Measurements from ENCODE around the gene ARHGEF7. TPM values are rescaled to one million over a fixed set of nuclear protein-coding genes. Genes with fewer than 3 reads are reported as not detected.

ARHGEF7 gene
- total and polyA plus RNA-seq, 2 experiments from 2014 or later = 30.1 to 46.8 TPM

DNA sequence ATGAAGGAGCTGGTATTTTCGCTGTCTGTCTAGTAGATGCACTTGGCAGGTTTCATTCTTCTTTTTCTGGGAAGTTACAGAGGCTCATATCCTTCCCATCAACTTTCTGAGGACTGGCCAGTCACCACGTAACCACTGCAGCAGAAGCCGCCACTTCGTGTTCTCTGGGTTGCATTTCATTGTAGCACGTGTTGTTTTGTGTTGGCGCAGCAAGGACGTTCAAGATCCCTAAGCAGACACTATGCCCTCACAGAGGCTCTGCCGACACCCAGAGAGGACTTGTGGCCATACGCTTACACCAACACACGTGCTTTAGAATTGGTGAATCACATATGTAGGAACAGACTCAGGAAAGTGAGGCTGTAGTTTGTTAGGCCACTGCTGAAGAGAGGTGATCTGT is 163.1 kb downstream of the ARHGEF7 start:
- no peaks in the 10 kb centered on the region for H3K79me2 ChIP-seq
- H2AFZ ChIP-seq = no peak overlapping the region
- H4K20me1 ChIP-seq (ENCODE audit: insufficient read depth, poor library complexity, severe bottlenecking) = no peaks in the 10 kb centered on the region
- no peaks in the 10 kb centered on the region for H3K9me2 ChIP-seq (replicated peaks; ENCODE audit: insufficient read depth)
- no peaks in the 10 kb centered on the region for H3K36me3 ChIP-seq (replicated peaks; ENCODE audit: insufficient read depth, low read depth)
- no peaks in the 10 kb centered on the region for H3K27me3 ChIP-seq
- H3K4me2 ChIP-seq = no peak overlapping the region
- no peak for DNase-seq (ENCODE audit: low spot score)
- TF ChIP-seq EZH2phosphoT487 (IDR thresholded peaks at IDR 0.05; ENCODE audit: low read depth, severe bottlenecking, unreplicated experiment) (no peak), EZH2 (IDR thresholded peaks at IDR 0.05; ENCODE audit: borderline replicate concordance) (no peak)
- TF ChIP-seq, protein P1, sequence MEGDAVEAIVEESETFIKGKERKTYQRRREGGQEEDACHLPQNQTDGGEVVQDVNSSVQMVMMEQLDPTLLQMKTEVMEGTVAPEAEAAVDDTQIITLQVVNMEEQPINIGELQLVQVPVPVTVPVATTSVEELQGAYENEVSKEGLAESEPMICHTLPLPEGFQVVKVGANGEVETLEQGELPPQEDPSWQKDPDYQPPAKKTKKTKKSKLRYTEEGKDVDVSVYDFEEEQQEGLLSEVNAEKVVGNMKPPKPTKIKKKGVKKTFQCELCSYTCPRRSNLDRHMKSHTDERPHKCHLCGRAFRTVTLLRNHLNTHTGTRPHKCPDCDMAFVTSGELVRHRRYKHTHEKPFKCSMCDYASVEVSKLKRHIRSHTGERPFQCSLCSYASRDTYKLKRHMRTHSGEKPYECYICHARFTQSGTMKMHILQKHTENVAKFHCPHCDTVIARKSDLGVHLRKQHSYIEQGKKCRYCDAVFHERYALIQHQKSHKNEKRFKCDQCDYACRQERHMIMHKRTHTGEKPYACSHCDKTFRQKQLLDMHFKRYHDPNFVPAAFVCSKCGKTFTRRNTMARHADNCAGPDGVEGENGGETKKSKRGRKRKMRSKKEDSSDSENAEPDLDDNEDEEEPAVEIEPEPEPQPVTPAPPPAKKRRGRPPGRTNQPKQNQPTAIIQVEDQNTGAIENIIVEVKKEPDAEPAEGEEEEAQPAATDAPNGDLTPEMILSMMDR (IDR thresholded peaks at IDR 0.05; ENCODE audit: poor library complexity) = no peak
- H3K4me1 ChIP-seq (ENCODE audit: insufficient read depth) = no peaks in the 10 kb centered on the region
- no peaks in the 10 kb centered on the region for H3K9me3 ChIP-seq (ENCODE audit: low read depth)
- H3K27ac ChIP-seq = no peak overlapping the region
- no peak overlapping the region for H3K4me3 ChIP-seq
- WGBS (ENCODE audit: low lambda C conversion rate, missing lambda C conversion rate) = 97% methylated on average over 10 of the region's 10 CpGs

DNA sequence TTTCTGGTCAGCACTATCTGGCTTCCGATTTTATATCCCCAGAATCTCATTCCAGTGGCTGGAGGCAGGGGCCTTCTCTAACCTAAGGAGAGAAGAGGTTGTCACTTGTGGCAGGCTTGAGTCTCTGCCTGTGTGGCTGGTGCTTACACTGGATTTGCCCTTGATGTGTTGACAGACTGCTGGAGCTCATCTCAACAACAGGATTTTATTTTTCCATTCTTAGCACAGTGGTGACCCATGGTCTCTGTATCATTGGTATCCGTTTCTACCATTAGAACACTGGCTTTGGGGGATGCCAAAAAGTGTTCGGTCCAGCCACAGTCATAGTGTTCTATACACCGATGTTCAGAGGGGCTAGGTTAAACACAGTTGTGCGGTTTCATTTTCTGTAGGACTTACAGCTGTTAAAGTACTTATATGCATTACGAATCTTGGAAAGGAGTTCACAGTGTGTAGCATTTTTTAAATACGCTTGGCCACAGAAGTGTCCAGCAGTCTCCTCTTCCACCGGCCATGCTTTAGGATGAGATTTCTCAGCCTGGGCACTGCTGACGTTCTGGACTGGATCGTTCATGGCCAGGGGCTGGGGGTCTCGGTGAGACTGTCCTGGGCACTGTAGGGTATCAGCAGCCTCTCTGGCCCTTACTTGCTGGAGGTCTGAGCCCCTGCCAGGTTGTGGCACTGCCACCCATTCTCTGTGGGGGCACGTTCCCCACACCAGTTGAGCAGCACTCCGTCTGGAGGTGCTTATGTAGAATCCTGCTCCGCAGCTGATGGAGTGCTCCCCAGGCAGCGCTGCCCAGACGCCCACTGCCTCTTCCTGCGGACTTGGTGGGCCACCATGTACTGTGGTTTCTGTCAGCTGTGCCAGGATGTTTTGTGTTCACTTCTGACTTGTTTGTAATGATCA is 163.9 kb downstream of the ARHGEF7 start:
- Histone ChIP-seq H2AFZ (no peak overlapping the region), H3K79me2 (no peaks in the 10 kb centered on the region), H3K36me3 (replicated peaks; ENCODE audit: insufficient read depth, low read depth) (no peaks in the 10 kb centered on the region), H4K20me1 (ENCODE audit: insufficient read depth, poor library complexity, severe bottlenecking) (no peaks in the 10 kb centered on the region), H3K4me3 (no peak overlapping the region), H3K4me1 (ENCODE audit: insufficient read depth) (no peaks in the 10 kb centered on the region), H3K27me3 (no peaks in the 10 kb centered on the region), H3K9me3 (ENCODE audit: low read depth) (no peaks in the 10 kb centered on the region), H3K9me2 (replicated peaks; ENCODE audit: insufficient read depth) (no peaks in the 10 kb centered on the region), H3K27ac (no peak overlapping the region), H3K4me2 (no peak overlapping the region)
- no peak for TF ChIP-seq EZH2phosphoT487 (IDR thresholded peaks at IDR 0.05; ENCODE audit: low read depth, severe bottlenecking, unreplicated experiment)
- TF ChIP-seq EZH2 (IDR thresholded peaks at IDR 0.05; ENCODE audit: borderline replicate concordance) = no peak
- TF ChIP-seq, protein P1 (IDR thresholded peaks at IDR 0.05; ENCODE audit: poor library complexity) = no peak
- WGBS (ENCODE audit: low lambda C conversion rate, missing lambda C conversion rate) = 96% methylated on average over 17 of the region's 17 CpGs
- DNase-seq (ENCODE audit: low spot score) = no peak

DNA sequence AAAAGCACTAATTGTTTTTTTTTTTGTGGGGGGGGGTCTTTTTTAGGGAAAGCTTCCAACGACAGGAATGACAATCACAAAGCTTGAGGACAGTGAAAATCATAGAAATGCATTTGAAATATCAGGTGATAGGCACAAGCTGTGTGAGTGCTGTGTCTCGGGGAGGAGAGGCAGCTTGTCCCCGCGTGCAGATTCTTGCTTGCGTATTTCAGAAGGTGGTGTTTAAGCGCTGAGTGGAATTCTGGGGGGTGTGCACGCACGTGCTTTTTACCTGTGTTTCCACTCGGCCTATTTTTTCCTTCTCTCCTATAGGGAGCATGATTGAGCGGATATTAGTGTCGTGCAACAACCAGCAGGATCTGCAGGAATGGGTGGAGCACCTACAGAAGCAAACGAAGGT is 165.1 kb downstream of the ARHGEF7 start:
- WGBS (ENCODE audit: low lambda C conversion rate, missing lambda C conversion rate) = 96% methylated on average over 12 of the region's 12 CpGs
- no peaks in the 10 kb centered on the region for H3K79me2 ChIP-seq
- no peak overlapping the region for H3K4me3 ChIP-seq
- no peaks in the 10 kb centered on the region for H3K36me3 ChIP-seq (replicated peaks; ENCODE audit: insufficient read depth, low read depth)
- TF ChIP-seq EZH2 (IDR thresholded peaks at IDR 0.05; ENCODE audit: borderline replicate concordance) (no peak), EZH2phosphoT487 (IDR thresholded peaks at IDR 0.05; ENCODE audit: low read depth, severe bottlenecking, unreplicated experiment) (no peak)
- TF ChIP-seq, protein P1 (IDR thresholded peaks at IDR 0.05; ENCODE audit: poor library complexity) = no peak
- H3K4me2 ChIP-seq = no peak overlapping the region
- no peak overlapping the region for H2AFZ ChIP-seq
- no peaks in the 10 kb centered on the region for H3K9me3 ChIP-seq (ENCODE audit: low read depth)
- no peaks in the 10 kb centered on the region for H3K27me3 ChIP-seq
- no peak for DNase-seq (ENCODE audit: low spot score)
- no peak overlapping the region for H3K27ac ChIP-seq
- H3K9me2 ChIP-seq (replicated peaks; ENCODE audit: insufficient read depth) = no peaks in the 10 kb centered on the region
- no peaks in the 10 kb centered on the region for H3K4me1 ChIP-seq (ENCODE audit: insufficient read depth)
- no peaks in the 10 kb centered on the region for H4K20me1 ChIP-seq (ENCODE audit: insufficient read depth, poor library complexity, severe bottlenecking)
